Spleen (tissue), 7 donors: Measurements from ENCODE around the gene SNRPD2.

Experiments
- CTCF ChIP-seq, 11 experiments: fragments of 200-600 bp in 7 of 11; fragments of 450-650 bp in 4 of 11; sonication (generic) in 4 of 11; IDR thresholded peaks in 8 of 11; conservative IDR thresholded peaks in 3 of 11; 1 replicate in 7 of 11; 2 replicates in 4 of 11; pipeline versions ENCODE4 v1.4.0 to v1.8.0; 2016 to 2021; ENCODE audit warnings: antibody characterized with exemption in 11 of 11, inconsistent platforms in 4 of 11, mild to moderate bottlenecking in 1 of 11
- POLR2A ChIP-seq, 3 donors: fragments of 450-650 bp; IDR thresholded peaks; one replicate each; pipeline ENCODE4 v1.5.1; 2017; ENCODE audit warnings: antibody characterized with exemption in 3 of 3, mild to moderate bottlenecking in 1 of 3
- POLR2AphosphoS5 ChIP-seq, 3 donors: sonication (generic); formaldehyde crosslinking; IDR thresholded peaks; one replicate each; pipeline ENCODE4 v1.5.1; 2017; ENCODE audit warnings: antibody characterized with exemption in 3 of 3
- donor health status: DM: no; HTN: no; CAD: no; lungs with moderate emphysema.
- donor health status: DM: no; HTN: no; CAD: no.
- donor health status: DM: no; HTN: no; CAD: no.

- TF ChIP-seq CTCF (IDR thresholded peaks at IDR 0.05 in 8 of 11, conservative IDR thresholded peaks at IDR 0.05 in 3 of 11) (no peak), POLR2A (IDR thresholded peaks at IDR 0.05) (no peak), POLR2AphosphoS5 (IDR thresholded peaks at IDR 0.05) (no peak)
Measured at GRCh38 chr19:45646345-45646698, 45.4 kb downstream of the SNRPD2 start.
